Measurements from ENCODE around the gene SMG7.
"Not testable (repeated sequence)": the region's sequence is repeated elsewhere in the genome, so short reads cannot be mapped to it uniquely, and the experiment has no call there.

SMG7 gene, protein sequence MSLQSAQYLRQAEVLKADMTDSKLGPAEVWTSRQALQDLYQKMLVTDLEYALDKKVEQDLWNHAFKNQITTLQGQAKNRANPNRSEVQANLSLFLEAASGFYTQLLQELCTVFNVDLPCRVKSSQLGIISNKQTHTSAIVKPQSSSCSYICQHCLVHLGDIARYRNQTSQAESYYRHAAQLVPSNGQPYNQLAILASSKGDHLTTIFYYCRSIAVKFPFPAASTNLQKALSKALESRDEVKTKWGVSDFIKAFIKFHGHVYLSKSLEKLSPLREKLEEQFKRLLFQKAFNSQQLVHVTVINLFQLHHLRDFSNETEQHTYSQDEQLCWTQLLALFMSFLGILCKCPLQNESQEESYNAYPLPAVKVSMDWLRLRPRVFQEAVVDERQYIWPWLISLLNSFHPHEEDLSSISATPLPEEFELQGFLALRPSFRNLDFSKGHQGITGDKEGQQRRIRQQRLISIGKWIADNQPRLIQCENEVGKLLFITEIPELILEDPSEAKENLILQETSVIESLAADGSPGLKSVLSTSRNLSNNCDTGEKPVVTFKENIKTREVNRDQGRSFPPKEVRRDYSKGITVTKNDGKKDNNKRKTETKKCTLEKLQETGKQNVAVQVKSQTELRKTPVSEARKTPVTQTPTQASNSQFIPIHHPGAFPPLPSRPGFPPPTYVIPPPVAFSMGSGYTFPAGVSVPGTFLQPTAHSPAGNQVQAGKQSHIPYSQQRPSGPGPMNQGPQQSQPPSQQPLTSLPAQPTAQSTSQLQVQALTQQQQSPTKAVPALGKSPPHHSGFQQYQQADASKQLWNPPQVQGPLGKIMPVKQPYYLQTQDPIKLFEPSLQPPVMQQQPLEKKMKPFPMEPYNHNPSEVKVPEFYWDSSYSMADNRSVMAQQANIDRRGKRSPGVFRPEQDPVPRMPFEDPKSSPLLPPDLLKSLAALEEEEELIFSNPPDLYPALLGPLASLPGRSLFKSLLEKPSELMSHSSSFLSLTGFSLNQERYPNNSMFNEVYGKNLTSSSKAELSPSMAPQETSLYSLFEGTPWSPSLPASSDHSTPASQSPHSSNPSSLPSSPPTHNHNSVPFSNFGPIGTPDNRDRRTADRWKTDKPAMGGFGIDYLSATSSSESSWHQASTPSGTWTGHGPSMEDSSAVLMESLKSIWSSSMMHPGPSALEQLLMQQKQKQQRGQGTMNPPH

DNA sequence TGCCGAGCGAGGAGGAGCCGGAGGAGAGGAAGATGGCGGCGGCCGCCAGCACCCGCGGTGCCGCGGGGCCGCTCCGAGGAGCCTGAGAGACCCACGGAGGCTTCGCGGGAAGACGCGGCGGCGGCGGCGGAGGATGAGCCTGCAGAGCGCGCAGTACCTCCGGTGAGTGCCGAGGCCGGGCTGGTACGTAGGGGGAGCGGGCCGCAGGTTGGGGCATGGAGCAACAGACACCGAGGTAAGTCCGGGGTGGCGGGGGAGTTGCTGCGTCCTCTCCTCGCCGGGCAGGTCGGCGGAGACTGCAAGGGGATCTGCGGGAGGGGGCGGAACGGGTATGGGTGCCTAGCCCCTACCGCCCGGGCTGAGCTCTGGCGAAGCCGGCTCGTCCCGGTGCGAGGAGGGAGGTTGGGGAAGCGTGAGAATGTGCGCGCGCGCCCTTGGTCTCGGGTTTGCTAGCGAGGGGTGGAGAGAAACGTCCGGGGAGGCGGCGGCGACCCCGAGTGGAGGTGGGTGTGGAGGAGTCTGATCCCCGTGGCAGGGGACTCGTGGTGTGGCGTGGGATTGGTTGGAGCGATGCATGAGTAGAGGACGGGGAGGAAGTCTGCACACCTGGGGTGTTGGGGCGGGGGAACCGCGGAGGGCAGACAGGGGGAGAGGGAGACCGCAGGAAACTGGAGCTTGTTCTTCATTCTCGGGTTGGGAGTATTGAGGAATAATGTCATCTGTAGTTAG is at the start of gene SMG7:
SMG7 (plus strand) TSS at position 12 of the 729 bp plus-strand sequence; CDS start at position 134, 122 bp downstream.
- H3K4me3 ChIP-seq (ENCODE audit: low read length), result peak within 1 kb of the TSS; percentile 89
- DNase-seq (ENCODE audit: low read depth), result peak; percentile 43
- TF ChIP-seq, protein P1, sequence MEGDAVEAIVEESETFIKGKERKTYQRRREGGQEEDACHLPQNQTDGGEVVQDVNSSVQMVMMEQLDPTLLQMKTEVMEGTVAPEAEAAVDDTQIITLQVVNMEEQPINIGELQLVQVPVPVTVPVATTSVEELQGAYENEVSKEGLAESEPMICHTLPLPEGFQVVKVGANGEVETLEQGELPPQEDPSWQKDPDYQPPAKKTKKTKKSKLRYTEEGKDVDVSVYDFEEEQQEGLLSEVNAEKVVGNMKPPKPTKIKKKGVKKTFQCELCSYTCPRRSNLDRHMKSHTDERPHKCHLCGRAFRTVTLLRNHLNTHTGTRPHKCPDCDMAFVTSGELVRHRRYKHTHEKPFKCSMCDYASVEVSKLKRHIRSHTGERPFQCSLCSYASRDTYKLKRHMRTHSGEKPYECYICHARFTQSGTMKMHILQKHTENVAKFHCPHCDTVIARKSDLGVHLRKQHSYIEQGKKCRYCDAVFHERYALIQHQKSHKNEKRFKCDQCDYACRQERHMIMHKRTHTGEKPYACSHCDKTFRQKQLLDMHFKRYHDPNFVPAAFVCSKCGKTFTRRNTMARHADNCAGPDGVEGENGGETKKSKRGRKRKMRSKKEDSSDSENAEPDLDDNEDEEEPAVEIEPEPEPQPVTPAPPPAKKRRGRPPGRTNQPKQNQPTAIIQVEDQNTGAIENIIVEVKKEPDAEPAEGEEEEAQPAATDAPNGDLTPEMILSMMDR (IDR thresholded peaks at IDR 0.05; ENCODE audit: insufficient read depth, low read depth, low read length, missing control alignments), result no peak

DNA sequence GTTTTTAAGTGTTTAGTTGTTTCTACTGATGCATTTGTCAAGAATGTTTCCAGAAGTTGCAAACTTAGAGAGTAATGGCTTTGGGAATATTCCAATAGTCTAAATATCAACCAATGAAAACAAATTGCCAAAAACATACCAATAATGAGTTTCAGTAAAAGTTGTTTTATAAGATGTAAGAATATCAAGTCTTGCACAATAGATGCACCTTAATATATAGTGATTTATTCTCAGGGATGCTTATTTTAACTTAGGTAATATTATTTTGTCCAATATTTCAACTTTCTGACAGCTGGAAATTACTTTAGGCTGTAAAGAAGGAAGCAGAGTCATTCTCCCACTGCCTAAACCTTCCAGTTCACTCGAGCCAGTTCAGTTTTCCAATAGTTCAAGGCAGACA is 48.8 kb upstream of the SMG7 start:
- no peak for DNase-seq (ENCODE audit: low read depth)
- no peak overlapping the region for H3K4me3 ChIP-seq (ENCODE audit: low read length)
- TF ChIP-seq, protein P1 (IDR thresholded peaks at IDR 0.05; ENCODE audit: insufficient read depth, low read depth, low read length, missing control alignments), result no peak

DNA sequence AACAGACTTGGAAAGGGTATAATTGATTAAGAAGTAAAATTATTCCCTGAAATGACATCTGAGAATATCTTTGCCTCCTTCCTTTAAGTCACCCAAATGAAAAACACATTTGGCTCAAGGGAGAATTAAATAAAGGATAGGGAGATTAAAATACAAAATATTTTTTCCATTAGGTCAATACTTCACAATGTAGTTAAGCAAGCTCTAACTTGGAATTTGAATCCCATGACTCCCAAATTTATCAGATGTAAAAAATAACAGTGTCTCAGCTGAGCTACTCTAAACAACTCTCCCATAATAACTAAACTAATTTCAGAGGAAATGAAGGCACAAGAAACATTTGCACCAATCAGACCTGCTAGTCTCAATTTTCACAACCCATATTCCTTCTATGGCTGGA is 47.6 kb upstream of the SMG7 start:
- TF ChIP-seq, protein P1 (IDR thresholded peaks at IDR 0.05; ENCODE audit: insufficient read depth, low read depth, low read length, missing control alignments), result no peak
- no peak overlapping the region for H3K4me3 ChIP-seq (ENCODE audit: low read length)
- DNase-seq (ENCODE audit: low read depth), result no peak

DNA sequence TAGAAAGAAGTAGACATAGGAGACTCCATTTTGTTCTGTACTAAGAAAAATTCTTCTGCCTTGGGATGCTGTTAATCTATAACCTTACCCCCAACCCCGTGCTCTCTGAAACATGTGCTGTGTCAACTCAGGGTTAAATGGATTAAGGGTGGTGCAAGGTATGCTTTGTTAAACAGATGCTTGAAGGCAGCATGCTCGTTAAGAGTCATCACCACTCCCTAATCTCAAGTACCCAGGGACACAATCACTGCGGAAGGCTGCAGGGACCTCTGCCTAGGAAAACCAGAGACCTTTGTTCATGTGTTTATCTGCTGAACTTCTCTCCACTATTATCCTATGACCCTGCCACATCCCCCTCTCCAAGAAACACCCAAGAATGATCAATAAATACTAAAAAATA is 44.7 kb upstream of the SMG7 start:
- H3K4me3 ChIP-seq (ENCODE audit: low read length); DNase-seq (ENCODE audit: low read depth): not testable (repeated sequence)

DNA sequence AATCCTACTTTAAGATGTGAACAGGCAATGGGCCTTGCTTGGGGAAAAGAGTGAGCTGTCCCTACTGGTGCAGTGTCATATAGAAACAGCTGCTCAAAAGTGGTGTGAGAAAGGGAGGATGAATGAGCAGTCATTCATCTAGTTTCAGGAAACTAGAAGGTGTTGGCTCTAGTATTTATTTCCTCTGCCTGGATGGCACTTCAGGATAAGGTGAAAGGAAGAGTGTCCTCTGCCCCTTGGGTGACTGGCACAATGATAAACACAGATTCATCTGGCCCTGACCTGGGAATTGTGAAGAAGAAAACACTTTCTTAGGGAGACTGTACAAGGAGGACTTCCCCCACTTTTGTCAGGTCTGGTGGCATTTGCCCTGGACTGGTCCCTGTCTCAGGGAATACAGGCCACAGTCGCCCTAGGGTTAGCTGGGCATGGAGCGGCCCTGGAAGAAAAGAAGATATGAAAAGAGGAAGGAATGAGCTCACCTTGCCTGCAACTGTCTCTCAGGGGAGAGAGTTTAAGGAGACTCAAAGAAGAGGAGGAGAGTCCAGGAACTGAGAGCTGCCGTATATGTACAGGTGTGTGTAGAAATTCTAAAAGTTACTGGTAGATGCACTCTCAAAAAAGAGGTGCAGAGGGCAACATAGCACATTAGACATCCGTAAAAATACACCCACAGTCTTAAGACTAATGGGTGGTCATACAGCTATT is 40.3 kb upstream of the SMG7 start:
- DNase-seq (ENCODE audit: low read depth), result peak; percentile 26
- H3K4me3 ChIP-seq (ENCODE audit: low read length), result no peak overlapping the region
- TF ChIP-seq, protein P1 (IDR thresholded peaks at IDR 0.05; ENCODE audit: insufficient read depth, low read depth, low read length, missing control alignments), result no peak

DNA sequence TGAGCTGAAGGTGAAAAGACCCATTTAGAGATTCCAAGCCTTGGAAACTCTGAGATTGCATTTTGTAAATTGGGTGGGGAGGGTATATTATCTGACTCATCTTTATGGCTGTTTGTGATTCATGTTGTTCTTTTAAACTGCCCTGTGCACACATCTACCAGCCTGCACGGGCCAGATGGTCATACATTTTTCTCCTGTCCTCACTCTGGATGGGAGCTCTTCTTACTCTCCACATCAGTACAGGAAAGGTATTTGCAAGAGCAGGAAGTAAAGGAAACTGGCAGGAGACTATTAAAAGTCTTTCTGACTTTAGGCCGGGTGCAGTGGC is 39.8 kb upstream of the SMG7 start:
- TF ChIP-seq, protein P1 (IDR thresholded peaks at IDR 0.05; ENCODE audit: insufficient read depth, low read depth, low read length, missing control alignments), result no peak
- no peak overlapping the region for H3K4me3 ChIP-seq (ENCODE audit: low read length)
- peak; percentile 68 for DNase-seq (ENCODE audit: low read depth)
